Epithelial cell of proximal tubule (primary cell): Measurements from ENCODE around the gene ITGAE. TPM values are rescaled to one million over a fixed set of nuclear protein-coding genes. Genes with fewer than 3 reads are reported as not detected.

Experiments
- DNase-seq: peaks from one replicate; pipeline ENCODE4 v3.0.0-alpha.2; 2011; ENCODE audit warnings: low read depth
- H3K4me3 ChIP-seq: 2 replicates; pipeline ENCODE4 v1.5.1; 2011; ENCODE audit warnings: low read depth, mild to moderate bottlenecking, low read length
- CTCF ChIP-seq: conservative IDR thresholded peaks from 2 replicates; pipeline ENCODE4 v1.5.1; 2012; ENCODE audit warnings: low read depth, mild to moderate bottlenecking, low read length
- total RNA-seq: library from RNA; depleted of rRNA; stranded (reverse); fragments of >200 nt; gene quantifications from 2 replicates; pipeline ENCODE4 v1.2.3, GENCODE V29; 2015

The ITGAE gene
- total RNA-seq, 1 donor from 2014 or later, result 36.0 TPM

GRCh38 chr17:3751836-3752235 is 49.2 kb downstream of the ITGAE start:
- no peak for TF ChIP-seq CTCF
- no peak overlapping the region for H3K4me3 ChIP-seq
- no peak for DNase-seq

- no peak for DNase-seq
- no peak for TF ChIP-seq CTCF
Observed at GRCh38 chr17:3750926-3751325, 50.1 kb downstream of the ITGAE start.

GRCh38 chr17:3750296-3750695 is 50.7 kb downstream of the ITGAE start:
- H3K4me3 ChIP-seq, result no peak overlapping the region
- no peak for DNase-seq
- no peak for TF ChIP-seq CTCF

More at GRCh38 chr17:3750926-3751325, 50.1 kb downstream of the ITGAE start:
- H3K4me3 ChIP-seq, result no peak overlapping the region

GRCh38 chr17:3748576-3748975 is 52.4 kb downstream of the ITGAE start:
- no peak overlapping the region for H3K4me3 ChIP-seq
- TF ChIP-seq CTCF, result no peak
- no peak for DNase-seq

- no peak for DNase-seq
- no peak for TF ChIP-seq CTCF
- no peak overlapping the region for H3K4me3 ChIP-seq
Observed at GRCh38 chr17:3747805-3748204, 53.2 kb downstream of the ITGAE start.

- TF ChIP-seq CTCF, result no peak
- DNase-seq, result no peak
- H3K4me3 ChIP-seq, result no peak overlapping the region
Observed at GRCh38 chr17:3745071-3745470, 55.9 kb downstream of the ITGAE start.

GRCh38 chr17:3744014-3744413 is 57.0 kb downstream of the ITGAE start:
- H3K4me3 ChIP-seq, result no peak overlapping the region
- DNase-seq, result no peak
- no peak for TF ChIP-seq CTCF
